DOHH2 (cell line): ENCODE data around the gene PDE4A.

Experiments used
- CTCF ChIP-seq: fragments of 200-600 bp; sonication (generic); IDR thresholded peaks from one replicate; pipeline ENCODE4 v1.5.1; 2014; ENCODE audit warnings: antibody characterized with exemption, mild to moderate bottlenecking, low read depth, low read length; ENCODE audit not compliant: poor library complexity, severe bottlenecking
- EZH2phosphoT487 ChIP-seq: fragments of 200-600 bp; sonication (generic); IDR thresholded peaks from 2 replicates; pipeline ENCODE4 v1.6.1; 2017; ENCODE audit warnings: borderline replicate concordance, mild to moderate bottlenecking, antibody characterized with exemption, low read length, moderate library complexity, mixed read lengths

- TF ChIP-seq EZH2phosphoT487: no peak
- no peak for TF ChIP-seq CTCF
Measured at GRCh38 chr19:10418235-10418484, 2.2 kb upstream of the PDE4A start.
